NT2/D1 (cell line): Measurements from ENCODE around the gene SDC1.

Experiments used
- SUZ12 ChIP-seq: IDR thresholded peaks from 2 replicates; pipeline ENCODE4 v1.6.1; 2011; ENCODE audit not compliant: insufficient read length, insufficient read depth; ENCODE audit errors: extremely low read depth
- YY1 ChIP-seq: IDR thresholded peaks from 2 replicates; pipeline ENCODE4 v1.6.1; 2011; ENCODE audit not compliant: insufficient read length, insufficient read depth
- ZNF274 ChIP-seq: IDR thresholded peaks from 2 replicates; pipeline ENCODE4 v1.6.1; 2011; ENCODE audit warnings: mild to moderate bottlenecking, low read depth, low read length

GRCh38 chr2:20196053-20196656 is 28.8 kb downstream of the SDC1 start:
- TF ChIP-seq YY1 (no peak), ZNF274 (no peak), SUZ12 (no peak)
